Right lung (tissue), 5 donors: Measurements from ENCODE around the gene TLE5. TPM values are rescaled to one million over a fixed set of nuclear protein-coding genes. Genes with fewer than 3 reads are reported as not detected.
A peak's percentile ranks its signal among the peaks of the same experiment; 100 is the strongest.
"Not testable (repeated sequence)": the region's sequence is repeated elsewhere in the genome, so short reads cannot be mapped to it uniquely, and the experiment has no call there.

ENCODE experiments used
- DNase-seq, 2 donors: peaks; one replicate each; pipeline ENCODE4 v3.0.0-alpha.2; 2013
- polyA plus RNA-seq, 5 donors: library from polyadenylated mRNA; unstranded; fragments of 120-200 nt; gene quantifications; one replicate each; pipeline versions ENCODE4 v1.2.1 to v1.2.3, GENCODE V29; 2013; ENCODE audit warnings: inconsistent platforms in 1 of 5, low replicate concordance in 1 of 5; ENCODE audit not compliant: insufficient read length in 5 of 5, insufficient read depth in 1 of 5

TLE5 gene
- polyA plus RNA-seq, 5 donors: 691 to 1,051 (median 791) TPM

DNA sequence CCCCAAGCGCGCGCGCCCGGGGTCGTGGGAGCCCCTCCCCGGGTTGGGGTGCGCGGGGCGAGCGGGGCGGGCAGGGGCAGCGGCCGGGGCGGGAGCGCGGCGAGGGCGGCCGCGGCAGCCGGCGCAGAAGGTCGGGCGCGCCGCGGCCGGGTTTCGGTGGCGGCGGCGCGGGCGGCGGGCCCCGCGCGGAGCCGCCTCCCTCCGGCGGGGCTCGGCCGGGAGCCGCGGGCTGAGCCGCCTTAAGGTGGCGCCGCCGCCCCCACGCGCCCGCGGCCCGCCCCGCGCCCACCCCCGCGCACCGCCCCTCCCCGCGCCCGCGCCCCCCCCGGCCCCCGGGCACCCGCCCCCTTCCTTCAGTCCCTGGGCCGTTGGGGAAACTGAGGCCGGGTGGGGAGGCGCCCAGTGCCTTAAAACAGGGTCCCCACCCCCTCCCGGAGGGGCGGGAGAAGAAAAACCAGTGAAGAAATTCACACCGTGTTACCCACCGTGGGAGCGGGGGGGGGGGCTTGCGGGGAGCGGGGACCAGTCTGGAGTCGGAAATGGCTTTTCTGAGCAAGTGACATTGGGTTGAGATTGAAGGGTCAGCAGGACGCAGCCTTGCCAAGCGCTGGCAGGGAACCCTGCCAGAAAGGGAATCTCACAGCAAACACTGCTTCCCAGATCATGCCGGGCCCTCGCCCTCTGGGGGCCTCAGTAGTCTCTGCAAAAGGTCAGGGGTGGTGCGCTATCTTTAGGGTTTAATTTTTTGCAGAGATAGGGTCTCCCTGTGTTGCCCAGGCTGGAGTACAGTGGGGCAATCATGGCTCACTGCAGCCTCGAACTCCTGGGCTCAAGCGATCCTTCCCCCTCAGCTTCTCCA, 33.0 kb downstream of the TLE5 start, which contains the start of gene TLE2:
TSS of gene TLE2 (minus strand) at position 216 of the 859 bp plus-strand sequence. CDS start 376 bp downstream, outside the sequence.
- DNase-seq: no peak

DNA sequence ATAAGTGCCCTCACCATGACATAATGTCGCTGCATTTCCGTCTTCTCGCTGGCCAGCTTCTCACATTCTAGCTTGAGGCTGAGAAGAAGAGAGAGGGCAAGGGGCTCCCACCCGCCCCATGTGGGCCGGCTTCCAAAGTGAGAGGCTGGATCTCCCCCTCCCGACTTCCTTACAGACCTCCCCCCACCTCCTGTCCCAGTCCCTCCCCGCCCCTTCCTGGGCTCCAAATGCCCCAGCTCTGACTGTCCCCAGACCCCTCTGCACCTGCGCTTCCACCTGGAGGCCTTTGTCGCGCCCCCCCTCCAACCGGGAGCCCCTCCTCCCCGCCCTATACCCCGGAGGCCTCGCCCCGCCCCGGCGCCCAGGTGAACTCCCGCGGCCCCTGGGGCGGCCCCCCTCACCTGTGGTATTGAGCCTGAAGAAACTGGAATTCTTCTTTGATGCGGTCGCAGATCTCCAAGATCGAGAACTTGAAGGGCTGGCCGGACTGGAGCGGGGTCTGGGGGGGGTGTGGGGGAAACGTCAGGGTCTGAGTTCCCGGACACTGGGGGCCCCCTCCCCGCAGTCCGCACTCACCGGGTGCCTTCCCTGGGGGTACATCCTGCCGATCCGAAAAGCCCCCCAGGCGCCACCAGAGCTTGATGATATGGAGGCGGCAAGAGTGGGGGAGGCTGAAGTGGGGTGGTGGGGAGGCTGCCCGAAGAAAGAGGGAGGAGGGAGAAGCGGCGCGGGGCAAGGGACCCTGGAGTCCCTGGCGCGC, 33.8 kb downstream of the TLE5 start:
- DNase-seq: peak; percentile 65 to 74

DNA sequence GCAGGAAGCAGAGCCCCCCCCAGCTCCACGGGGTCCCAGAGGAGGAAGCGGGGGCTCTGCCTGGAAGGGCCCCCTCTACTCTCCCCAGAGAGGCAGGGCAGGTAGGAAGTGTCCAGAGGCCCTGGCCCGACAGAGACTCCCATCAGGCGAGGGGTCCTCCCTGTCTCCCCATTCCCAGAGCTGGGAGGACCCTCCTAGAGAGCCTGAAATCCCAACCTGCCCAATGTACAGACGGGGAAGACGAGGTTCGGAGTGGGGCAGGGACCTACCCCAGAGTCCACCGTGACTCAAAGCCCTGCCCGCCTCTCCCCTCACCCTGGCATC, 34.4 kb downstream of the TLE5 start:
- DNase-seq: no peak

DNA sequence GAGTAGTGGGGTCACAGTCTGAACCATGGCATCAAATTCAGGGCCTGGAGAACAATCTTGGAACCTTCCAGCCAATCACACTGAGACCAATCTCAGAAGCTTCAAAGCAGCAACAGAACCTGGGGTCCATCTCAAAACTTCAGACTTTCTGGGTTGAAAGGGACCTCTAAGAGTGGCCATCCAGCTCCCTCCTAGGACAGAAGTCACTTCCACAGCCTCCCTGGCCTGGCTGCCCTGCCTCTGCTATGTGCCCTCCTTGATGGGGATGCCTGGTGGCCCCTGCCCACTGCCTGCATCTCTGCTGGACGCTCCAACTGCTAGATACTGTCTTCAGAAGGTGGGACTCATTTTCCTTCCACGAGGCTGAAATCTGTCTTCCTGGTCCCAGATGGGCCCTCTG, 35.0 kb downstream of the TLE5 start:
- DNase-seq: no peak

- DNase-seq: no peak
These were observed 35.5 kb downstream of the TLE5 start for GRCh38 chr19:3026768-3027167.

DNA sequence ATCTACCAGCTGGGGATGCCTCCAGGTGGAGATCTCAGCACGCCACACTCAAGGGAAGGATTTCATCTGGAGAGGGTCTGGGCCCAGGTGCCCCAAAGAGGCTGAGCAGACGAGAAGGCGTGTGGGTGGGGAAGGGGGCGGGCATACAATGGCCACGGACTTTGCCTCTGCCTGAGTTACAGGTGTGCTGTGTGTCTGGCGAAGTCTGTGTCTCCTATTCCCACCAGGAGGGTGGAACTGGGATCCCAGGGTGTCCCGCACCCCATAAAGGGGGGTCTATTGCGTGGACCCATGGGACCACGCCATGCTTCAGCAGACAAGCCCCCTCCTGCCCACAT, 36.8 kb downstream of the TLE5 start:
- DNase-seq: no peak

- no peak for DNase-seq
These were observed 37.3 kb downstream of the TLE5 start for GRCh38 chr19:3024870-3025548.

- DNase-seq: no peak
These were observed 37.8 kb downstream of the TLE5 start for GRCh38 chr19:3024509-3024869.

- DNase-seq: no peak
These were observed 41.9 kb downstream of the TLE5 start for GRCh38 chr19:3020321-3020960.

GRCh38 chr19:3019211-3019854, 43.0 kb downstream of the TLE5 start:
- no peak for DNase-seq

- no peak for DNase-seq
These were observed 44.4 kb downstream of the TLE5 start for GRCh38 chr19:3017923-3018322.

DNA sequence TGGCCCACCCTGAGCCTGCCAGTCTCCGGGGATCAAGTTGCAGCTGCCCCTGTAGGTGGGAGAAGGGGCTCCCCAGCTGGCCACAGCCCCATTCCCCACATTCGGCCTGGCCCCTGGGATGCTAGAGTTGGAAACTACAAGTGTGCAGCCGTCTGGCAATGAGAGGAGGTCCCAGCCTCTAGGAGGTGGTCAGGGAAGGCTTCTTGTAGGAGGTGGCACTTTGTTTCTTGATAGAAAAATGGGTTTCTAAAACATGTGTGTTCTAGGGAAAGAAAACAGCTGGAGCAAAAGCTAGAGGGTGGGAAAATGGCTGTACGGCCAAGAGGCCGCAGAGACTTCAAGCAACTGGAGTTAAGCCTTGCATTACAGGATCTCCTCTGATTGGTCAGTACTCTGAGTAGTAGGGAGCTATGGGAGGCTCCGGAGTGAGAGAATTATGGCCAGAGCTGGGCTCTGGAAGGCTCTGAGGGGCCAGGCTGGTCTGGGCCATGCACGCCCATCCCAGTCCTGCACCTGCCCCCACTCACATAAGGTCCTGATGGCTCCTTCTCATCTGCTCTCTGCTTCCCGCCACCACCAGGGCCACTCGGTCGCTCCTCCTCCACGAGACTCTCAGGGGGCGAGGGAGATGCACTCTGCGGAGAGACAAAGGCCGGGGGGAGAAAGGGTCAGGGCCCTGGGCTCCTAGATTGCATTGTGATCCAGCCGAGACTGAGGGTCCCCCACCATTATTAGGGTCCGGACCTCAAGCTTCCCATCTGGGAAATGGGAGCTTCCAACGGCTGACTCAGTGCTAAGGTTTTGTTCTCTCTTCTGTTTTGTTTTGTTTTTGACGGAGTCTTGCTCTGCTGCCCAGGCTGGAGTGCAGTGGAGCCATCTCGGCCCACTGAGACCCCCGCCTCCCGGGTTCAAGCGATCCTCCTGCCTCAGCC, 46.9 kb downstream of the TLE5 start:
- no peak for DNase-seq

- no peak for DNase-seq
These were observed 48.2 kb downstream of the TLE5 start for GRCh38 chr19:3014135-3014534.

GRCh38 chr19:3013263-3013725, 49.0 kb downstream of the TLE5 start:
- no peak for DNase-seq

DNA sequence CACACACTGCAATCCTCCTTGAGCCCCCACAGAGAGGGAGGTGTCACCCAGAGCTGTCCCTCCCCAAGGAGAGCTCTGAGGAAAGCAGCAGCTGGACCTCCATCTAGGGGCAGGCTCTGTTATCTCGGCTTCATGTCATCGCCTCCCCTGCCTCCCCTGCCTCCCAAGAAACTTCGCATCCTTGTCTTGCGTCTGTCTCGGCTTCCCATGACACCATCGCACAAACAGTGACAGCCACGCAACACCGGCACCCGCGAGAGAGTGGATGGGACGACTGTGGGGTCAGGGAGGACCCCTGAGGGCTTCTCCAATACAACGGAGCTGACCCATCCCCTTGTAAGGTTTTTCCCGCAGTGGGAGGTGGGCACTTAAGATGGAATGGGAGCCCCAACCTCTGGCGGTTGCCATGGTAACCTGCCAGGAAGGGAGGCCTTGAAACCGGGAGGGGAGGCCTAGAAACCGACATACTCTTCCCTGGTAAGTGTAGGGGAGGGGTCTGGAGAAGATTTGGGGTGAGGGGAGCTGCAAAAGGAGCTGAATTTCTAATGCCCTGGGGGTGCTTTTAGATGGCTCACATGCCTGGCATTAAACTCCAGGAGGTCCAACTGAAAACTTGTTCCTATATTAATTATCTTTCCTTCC, 49.6 kb downstream of the TLE5 start:
- no peak for DNase-seq

DNA sequence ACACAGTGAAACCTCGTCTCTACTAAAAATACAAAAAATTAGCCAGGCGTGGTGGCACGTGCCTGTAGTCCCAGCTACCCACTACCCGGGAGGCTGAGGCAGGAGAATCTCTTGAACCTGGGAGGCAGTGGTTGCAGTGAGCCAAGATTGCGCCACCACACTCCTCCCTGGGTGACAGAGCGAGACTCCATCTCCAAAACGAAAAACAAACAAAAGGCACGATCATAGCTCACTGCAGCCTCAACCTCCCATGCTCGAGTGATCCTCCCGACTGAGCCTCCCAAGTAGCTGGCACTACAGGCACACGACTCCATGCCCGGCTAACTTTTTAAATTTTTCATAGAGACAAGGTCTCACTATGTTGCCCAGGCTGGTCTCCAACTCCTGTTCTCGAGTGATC, 50.2 kb downstream of the TLE5 start:
- DNase-seq: not testable (repeated sequence)

GRCh38 chr19:3010871-3011270, 51.4 kb downstream of the TLE5 start:
- DNase-seq: no peak

- no peak for DNase-seq
These were observed 53.3 kb downstream of the TLE5 start for GRCh38 chr19:3008994-3009393.

GRCh38 chr19:3007975-3008374, 54.3 kb downstream of the TLE5 start:
- DNase-seq: no peak
